Forelimb muscle (tissue), 1 donor: ENCODE data around the gene RGS3. TPM values are rescaled to one million over a fixed set of nuclear protein-coding genes. Genes with fewer than 3 reads are reported as not detected.

Experiments used
- DNase-seq: peaks from one replicate; pipeline ENCODE4 v3.0.0-alpha.2; 2013; ENCODE audit warnings: low read depth
- polyA plus RNA-seq: library from polyadenylated mRNA; unstranded; fragments of 120-200 nt; gene quantifications from one replicate; pipeline ENCODE4 v1.2.1, GENCODE V29; 2013; ENCODE audit not compliant: insufficient read length

The RGS3 gene
- polyA plus RNA-seq, 1 donor: 32.6 TPM

DNA sequence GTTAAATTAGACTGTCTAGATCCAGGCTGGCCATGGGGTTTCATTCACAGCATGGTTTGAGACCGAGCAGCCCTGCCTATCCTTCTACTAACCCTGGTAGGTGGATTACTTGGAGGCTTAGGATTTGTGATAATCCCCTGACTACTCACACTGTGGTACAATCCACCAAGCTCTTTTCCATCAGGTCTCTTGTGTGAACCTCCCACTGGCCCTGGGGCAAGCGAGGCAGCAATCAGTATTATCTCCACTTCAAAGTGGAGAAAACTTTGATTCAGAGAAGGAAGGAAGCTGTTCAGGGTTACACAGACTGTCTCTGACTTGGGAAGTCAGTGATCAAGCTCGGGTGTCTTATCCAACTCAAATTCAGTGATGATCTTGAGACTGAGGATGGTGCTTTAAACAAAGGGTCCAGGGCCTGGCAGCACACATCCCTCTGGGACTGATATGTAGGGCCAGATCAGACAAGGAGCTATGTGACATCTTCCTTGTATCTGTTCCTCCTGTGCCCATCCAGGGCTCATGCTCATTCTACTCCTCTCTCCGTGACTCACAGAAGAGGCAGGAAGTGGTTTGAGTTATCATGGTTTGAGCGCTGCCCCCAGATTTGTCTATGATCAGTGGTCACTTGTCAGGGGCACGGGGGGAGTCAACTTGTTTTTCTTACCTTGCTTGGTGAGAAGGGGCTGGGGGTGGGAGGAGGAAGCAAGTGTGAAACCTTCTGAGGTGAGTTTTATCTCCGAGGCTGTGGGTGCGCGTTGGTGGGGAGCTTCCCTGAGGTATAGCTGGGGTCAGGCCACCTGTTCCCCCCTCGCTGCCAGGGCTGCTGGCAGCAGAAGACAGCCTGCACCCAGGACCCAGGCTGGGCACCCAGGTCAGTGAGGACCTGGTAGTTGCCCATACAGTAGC is 48.6 kb downstream of the RGS3 start:
- DNase-seq: no peak

DNA sequence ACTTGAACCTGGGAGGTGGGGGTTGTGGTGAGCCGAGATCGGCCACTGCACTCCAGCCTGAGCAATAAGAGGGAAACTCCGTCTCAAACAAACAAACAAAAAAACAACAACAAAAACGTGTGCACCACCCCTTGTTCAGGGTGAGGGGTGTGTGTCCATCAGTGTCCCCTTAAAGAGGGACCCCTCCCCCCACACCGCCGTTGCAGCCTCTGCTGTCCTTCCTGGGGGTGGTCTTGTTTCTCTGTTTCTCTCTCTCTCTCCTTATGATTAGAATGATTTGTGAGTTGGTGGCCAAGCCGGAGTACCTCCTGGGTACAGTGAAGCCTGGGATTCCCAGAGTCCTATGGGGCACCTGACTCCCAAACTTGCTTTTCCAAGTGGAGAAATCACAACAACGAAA is 49.6 kb downstream of the RGS3 start:
- DNase-seq: no peak

DNA sequence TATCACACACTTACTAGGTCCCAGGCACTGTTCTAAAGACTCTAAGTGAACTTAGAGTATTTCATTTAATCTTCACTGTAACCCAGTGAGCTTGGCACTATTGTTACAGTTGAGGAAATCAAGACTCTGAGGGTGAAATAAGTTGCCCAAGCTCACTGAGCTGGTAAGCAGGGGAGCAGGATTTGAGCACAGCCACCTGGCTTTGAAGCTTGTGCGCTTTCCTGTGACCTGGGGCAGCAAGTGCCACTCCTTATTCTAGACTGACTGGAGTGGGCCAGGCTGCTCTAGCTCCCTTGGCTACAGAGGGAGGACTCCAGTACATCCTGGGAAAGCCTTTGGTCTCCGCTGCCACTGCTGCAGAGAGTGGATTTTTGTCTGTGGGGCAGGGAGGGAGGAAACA is 50.0 kb downstream of the RGS3 start:
- no peak for DNase-seq

DNA sequence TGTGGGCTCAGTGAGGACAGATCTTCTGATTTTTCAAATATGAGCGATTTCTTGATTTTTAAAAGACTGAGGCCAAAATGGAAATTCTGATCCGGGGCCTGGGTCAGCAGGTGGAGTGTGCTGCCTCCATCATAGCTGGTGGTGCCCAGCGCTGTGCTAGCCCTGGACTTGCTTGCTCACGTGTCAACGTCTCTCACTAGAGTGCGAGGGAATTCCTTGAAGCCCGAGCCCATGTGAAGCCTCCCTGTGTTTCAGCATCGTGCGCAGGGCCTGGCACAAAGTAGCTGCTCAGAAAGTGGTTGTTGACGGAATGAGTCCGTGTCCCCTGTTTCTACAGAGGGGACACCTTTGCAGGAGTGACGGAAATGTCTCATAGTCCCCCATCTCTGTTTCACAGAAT is 50.5 kb downstream of the RGS3 start:
- no peak for DNase-seq

DNA sequence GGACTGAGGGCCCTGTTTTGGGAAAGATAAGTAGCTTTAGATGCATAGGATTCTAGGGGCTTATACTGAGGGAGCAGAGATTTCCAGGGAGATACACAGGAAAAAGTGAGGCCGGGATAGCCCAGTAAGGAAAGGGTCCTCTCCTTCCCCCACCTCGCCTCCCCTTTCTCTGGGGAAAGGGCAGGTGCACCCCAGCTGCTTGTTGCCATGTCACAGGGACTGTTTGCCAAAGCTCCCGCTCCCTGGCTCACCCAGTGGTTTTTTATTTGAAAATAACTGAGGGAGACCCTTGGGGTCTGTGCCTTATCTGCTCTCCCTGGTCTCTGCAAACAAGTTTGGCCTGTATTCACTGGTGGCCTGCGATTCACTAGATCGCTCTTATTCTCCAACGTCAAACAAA is 51.2 kb downstream of the RGS3 start:
- DNase-seq: no peak

DNA sequence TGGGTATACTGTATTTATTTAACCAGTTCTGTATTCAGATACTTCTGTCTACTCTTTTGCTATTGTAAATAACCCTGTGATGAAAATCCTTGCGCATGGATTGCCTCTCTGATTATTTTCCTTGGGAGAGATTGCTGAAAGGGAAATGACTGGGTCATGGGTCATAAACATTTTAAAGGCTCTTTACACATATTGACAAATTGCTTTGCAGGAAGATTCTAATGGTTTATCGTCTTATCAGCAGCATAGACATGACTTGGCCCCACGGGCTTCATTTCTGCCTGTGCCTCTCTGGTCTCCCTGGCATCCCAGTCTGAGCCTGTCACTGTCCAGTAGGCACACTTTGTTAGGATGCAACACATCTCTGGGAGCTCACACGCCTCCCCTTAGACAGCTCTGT is 52.3 kb downstream of the RGS3 start:
- no peak for DNase-seq

DNA sequence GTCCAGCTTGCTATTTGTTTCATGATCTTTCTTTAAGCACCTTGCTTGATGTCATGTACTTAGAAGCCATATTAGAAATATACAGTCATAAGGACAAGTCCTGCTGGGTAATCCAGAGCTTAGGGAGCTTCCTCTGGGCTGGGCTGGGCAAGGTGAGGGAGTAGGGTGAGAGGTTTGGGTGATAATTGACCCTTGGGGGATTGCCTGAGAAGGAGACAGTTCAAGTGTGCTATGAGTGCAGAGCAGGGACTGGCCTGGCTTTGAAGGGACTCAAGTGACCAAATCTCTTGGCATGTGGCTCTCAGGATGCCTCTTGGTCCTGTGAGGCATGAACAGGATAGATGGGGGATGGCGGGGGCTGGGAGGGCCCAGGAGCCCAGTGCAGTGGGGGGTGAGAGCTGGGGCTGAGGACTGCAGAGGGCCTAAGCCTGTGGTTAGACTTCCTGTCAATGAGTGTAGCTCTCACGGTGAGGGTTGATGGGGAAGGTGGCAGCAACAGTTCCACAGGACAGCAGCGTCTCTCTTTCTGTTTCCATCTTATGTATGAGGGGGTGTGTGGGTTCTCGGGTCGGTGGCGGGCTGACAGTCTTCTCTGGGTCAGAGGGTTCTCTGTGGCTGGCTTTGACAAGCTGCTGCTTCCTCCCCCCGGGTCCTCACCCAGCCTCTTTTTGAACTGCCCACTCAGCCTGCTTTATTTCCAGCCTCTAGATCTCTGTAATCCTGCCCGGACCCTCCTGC is 53.5 kb downstream of the RGS3 start:
- no peak for DNase-seq

DNA sequence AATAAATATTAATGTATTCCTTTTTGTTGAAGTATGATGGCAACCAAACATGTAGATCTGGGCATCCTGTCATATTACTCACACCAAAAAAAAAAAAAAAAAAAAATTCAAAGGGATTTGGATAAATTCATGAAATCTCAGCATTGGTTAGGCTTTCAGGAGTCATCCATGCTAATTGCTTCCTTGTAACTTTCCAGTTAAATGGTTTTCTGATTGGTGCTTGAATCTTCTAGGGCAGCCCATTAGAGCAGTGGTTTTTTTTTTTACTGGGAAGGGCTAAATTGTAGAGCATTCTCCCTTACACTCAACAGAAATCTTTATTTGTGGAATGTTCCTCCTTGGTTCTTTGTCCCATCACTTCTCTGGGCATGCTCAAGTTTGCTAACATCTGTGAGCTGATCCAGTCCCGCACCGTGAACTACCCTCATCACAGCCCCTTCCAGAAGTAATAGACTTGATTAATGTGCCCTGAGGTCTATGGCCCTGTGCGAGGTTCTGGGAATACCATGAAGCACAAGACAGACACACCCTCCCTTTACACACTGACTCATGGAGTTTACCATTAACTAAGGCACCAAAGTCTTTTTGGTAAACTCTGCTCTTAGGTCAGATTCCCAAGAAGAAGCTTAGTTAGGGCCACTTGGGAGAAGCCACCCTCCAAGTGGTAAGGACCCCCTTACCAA is 56.0 kb downstream of the RGS3 start:
- no peak for DNase-seq

DNA sequence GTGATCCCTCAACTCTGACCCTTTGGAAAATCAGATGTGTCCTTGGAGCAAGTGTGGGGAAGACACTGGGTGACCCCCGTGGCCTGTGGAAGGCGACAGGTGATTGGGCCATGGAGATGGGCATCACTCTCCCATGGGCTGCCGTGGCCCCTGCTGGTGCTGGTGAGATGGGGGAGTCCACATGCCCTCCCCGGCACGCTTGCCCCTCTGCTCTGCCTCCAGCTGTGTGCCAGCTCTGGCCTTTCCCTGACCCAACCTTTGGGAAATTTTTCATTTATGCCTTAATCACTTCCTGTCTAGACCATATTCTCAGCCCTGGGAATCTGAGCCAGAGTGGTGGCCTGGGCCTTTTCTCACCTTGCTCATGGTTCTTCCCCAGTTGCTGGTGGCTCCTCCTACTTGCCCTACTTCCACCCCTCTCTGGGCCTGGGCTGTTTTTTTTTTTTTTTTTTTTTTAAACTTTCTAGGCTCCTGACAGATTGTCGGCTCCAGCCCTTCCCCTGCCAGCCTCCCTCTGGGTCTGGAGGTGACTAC is 56.6 kb downstream of the RGS3 start:
- DNase-seq: no peak

DNA sequence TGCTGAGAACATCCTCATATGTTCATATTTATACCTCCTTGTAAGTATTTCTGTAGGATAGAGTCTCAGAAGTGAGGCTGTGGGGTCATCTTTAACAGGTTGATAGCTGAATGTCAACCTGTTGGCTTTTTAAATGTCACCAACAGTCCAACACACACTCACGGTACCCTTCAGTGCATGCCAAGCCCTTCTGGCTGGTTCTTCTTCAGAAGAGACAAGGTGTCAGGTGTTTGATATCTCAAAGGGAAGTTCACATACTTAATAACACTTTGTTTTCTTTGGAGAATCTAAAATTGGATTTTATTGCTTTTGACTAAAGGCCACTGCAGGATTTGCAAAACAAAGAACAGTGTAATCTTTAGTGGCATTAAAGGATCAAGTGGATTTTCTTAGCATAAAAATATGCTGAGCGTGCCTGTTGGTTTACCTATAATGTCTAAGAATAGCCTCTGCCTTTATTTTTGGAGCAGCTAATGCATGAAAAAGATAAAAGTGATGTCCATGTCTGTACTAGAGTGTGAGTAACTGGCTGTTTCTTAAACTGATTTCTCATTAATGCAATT is 58.2 kb downstream of the RGS3 start:
- no peak for DNase-seq

DNA sequence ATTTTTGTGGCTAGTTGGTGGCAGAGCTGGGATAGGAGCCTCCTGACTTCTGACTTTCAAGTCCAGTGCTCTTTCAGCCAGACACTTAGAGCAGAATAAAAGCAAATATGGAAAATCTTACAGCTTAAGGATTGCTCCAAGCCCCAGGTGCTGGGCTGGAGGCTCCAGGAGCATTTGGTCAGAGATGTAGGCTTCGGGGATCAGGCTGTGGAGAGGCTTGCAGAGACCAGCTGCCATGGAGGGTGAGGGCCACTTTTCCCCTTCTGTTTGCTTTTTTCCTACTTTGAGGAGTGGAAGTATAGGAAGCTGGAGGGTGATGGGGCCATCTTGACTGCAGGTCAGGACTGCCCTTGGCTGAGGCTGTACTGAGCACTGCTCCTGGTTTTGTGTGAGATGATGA is 58.9 kb downstream of the RGS3 start:
- DNase-seq: no peak

DNA sequence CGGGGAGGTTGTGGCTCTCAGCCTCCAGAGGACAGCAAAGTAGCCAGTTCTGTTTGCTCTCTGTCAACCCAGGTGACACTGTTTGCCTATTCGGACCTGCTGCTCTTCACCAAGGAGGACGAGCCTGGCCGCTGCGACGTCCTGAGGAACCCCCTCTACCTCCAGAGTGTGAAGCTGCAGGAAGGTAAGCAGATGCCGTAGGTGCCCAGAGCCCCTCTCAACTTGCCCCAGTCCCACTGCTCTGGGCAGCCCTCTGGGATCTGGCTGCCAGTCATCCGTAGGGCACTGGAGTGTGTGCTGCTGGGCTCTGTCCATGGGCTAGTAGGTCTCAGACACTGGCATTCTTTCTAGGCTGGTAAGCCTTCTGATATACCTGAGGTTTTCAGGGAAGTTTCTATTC is 59.3 kb downstream of the RGS3 start:
- DNase-seq: no peak

DNA sequence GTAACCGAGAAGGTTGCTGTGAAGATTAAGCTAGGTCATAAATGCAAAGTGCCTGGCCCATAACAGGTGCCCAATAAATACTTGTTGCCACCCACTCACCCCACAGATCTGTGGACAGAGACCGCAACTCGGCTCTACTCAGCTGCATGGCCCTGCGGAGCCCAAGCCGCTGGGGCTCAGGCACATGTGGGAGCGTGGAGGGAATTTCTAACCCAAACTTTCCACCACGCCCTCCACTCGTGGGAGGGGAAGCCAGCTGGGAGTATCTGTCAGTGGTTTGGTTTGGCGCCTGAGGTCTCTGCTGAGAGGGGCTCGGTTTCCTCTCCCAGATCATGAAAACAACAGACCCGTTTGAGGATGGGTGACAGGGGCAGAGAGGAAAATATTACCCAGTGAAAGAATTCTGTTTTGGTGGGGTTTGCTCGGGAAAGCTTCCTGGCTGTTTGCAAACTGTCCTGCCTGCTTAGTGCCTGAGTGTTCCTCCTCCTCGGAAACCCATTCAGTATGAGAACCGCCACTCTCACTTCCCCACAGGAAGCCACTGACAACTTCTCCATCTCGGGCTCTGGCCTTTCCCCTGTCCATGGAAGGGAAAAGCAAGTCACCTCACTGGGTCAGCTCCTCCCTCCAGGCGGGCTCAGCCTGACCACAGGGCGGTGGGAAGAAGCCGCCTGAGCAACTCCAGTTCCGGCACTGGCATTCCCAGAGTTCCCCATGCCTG is 60.1 kb downstream of the RGS3 start:
- no peak for DNase-seq

DNA sequence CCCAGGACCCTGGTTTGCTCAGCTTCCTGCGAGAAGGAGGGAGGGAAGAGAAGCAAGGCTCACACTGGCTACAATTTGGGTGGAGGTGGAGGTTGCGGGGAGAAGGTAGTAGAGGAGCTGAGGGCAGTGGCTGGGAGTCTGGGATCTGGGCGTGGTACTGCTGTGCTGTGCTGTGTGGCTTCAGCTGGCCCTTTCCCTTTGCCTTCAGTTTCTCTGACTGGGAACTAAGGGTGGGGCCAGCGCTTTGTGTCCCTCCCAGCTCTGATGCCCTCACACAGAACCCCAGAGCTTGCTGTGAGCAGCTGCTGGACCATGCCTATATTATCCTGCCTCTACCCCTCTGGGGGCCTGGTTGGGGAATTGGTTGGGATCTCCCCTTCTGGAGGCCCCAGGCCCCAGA is 60.9 kb downstream of the RGS3 start:
- DNase-seq: no peak

DNA sequence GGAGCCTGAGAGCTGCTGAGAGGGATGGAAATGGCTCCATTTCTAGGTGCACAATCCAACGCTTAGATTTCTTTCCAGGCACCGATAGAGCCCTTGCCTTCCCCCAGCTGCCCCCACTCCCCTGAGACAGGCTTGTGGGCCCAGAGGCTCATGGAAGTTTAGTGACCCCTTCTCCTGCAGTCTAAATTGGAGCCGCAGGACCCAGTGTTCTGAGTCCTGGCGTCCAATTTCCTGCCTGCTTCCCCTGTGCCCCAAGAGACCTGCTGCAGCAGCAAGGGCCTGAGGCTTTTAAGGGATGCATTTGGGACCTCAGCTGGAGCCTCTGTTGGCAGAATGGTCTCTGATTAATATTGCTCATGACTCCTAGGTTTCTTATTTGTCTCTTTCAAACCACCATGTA is 61.7 kb downstream of the RGS3 start:
- DNase-seq: no peak

DNA sequence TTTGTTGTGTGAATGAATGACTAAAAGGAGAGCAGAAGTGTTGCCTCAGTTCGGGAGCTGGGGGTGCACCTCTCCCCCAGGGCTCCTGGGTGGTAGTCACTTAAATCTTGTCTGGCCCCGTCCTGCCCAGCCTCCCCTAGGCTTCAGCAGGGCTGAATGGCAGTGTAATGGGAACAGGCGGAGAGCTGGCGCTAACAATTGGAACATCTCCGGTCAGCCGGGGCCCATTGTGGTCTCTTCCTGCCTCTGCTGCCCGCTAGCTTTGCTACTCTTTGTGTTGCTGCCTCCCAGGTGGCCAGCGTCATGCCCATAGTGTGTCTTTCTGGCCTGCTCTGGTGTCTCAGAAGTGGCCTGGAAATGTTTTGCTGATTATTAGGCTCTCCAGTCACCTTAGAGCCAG is 62.3 kb downstream of the RGS3 start:
- DNase-seq: no peak

DNA sequence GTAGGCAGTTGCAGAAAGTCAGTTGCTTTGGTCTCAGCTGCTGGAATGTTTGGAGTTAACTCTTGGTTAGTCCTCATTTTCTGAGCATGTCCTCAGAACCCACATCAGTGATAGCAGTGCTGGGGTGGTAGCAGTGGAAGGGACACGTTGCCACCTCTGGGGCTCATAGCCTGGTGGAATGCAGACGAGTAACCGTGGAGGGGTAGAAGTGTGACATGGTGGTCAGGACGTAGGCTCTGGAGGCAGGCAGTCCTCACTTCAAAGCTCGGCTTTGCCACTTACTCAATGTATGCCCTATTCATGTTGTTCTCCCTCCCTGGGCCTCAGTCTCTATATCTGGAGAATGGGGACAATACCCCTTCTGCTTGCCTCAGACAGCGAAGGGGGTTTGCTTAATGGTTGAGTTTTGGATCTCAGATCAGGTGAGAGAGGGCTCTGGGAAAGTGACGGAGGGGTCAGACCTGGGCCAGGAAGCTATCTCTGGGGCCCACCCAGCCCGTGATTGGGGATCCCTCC is 62.8 kb downstream of the RGS3 start:
- DNase-seq: no peak

DNA sequence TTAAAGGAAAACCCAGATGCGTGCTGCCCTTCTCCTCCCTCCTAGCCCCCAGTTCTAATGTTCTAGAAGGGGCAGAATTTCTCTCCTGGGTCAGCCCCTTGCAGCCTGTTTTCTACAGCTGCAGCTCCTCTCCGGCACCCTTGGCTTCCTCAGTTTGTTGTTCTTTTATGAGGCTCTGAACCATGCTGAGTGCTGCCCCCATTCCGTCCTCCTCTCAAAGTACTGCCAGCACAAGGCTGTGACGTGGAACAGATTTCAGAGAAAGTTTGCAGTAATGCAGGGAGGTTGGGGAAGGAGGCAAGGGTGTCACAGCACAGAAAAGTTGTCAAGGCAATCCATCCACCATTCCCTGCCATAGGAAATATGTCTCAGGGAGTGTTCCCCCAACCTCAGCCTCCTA is 63.3 kb downstream of the RGS3 start:
- no peak for DNase-seq

DNA sequence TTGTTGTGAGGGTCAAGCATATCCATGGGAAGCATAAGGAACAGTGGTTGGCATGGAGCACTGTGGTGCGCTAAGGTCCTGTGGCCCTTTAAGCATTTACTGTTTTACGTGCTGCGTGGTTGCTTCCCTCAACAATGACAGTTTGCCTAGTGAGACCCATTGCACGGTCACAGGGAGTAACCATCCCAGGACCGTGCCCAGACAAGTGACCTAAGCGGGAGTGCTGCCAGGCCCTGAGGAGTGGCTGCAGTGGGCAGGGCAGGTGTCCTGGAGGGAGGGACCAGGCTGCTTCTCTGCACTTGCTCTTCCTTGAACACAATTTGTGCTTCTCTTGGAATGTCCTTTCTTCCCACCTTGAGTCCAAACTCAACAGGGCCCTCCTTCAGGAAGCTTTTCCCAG is 64.6 kb downstream of the RGS3 start:
- no peak for DNase-seq

DNA sequence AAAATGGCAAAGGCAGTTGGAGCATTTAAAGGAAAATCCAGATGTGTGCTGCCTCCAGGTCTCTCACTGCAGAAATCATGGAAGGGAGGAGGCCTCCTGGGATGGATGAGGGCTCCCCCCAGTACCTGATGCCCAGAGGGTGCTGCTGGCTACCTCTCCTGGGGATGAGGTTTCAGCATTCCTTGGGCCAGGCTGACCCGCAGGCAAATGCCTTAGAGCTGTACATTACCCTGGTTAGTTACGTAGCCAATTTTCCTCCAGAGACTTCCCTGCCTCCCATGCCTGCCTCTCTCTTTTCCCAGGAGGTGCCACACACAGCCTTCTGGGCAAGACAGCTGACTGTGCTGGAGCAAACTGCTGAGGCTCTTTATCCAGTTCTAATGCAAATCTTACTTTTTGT is 65.3 kb downstream of the RGS3 start:
- no peak for DNase-seq

DNA sequence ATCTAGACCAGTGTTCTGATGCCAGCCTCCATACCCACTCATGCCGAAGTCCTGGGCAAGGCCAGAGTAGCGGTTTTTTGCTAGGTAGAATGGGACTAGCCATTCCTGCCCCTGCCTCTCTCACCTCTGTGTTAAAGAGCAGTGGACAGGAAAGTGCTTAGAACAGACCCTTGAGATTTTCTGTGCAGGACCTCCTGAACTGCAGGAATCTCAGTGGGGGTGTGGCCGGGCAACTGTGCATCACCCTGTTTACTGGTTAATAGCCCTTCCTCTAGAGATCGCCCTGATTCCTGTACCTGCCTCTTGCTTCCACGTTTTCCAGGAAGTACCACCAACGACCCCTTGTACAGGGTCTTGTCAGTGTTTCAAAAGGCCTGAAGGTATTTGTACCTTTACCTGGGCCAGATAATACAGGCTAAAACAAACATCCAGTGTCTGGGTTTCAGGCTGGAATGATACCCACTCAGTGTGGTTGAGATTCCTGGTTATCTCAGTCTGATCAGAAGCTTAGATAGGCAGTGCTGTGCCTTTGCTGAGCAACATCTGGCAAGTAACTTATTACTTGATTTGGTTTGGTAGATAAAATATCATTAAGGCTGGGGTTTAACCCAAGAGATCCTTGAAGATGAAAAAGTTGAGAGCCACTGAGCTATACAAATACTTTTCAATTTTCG is 65.9 kb downstream of the RGS3 start:
- DNase-seq: no peak
